NCI-H2227 (cell line): ENCODE data around the gene TCTN1.
A peak's percentile ranks its signal among the peaks of the same experiment; 100 is the strongest.
"Not testable (repeated sequence)": the region's sequence is repeated elsewhere in the genome, so short reads cannot be mapped to it uniquely, and the experiment has no call there.

Source experiments
- DNase-seq: peaks from one replicate; lab custom pipeline; 2025; ENCODE audit not compliant: unreplicated experiment; lab: John Stamatoyannopoulos, UW

TCTN1 gene

DNA sequence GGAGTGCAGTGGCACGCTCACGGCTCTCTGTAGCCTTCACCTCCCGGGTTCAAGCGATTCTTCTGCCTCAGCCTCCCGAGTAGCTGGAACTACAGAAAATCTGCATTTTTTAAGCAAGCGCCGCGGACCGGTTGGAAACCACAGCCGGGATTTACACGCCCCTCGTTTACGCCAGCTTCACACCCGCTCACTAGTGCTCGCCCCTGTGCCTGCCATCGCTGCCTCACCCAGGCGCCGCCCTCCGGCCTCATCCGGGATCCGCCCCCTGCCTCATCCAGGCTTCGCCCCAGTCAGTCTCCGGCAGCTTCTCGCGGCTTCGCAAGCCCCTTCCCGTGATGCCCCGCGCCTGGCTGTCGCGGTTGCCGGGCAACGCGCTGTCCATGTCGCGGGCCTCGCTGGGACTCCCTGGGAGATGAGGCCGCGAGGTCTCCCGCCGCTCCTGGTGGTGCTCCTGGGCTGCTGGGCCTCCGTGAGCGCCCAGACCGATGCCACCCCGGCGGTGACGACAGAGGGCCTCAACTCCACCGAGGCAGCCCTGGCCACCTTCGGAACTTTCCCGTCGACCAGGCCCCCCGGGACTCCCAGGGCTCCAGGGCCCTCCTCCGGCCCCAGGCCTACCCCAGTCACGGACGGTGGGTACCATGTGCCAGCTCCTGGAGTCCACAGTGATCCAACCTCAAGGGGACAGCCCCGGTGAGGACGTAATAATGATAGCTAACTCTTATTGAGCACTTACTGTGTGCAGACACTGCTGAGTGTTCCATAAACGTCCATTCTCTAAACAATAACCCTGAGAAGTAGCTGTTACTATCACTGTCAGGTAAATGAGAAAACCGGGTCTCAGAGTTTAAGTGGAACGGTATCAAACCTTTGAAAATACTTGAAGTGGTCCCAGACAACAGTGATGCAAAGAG is at the start of gene TCTN1:
Gene TCTN1, plus strand, starts transcription at position 359 of the 914 bp plus-strand sequence. Its CDS starts 54 bp downstream, at position 413.
- peak; percentile 98 for DNase-seq

DNA sequence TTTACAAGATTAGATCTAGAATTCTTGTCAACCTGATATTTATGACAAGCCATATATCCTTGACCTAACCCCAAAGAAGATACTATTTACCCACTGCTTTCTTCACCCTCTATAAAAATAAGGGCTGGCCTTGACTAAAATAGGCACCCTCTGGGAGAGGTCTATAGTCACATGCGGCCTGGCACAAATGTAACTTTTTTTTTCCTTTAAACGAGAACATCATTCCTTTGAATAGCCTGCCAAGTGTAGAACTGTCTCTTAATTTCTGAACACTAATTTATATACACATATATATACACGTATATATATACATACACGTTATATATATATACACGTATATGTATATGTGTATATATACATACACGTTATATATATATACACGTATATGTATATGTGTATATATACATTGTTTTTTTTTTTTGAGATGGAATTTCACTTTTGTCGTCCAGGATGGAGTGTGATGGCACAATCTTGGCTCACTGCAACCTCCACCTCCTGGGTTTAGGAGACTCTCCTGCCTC is 49.4 kb upstream of the TCTN1 start:
- no peak for DNase-seq

DNA sequence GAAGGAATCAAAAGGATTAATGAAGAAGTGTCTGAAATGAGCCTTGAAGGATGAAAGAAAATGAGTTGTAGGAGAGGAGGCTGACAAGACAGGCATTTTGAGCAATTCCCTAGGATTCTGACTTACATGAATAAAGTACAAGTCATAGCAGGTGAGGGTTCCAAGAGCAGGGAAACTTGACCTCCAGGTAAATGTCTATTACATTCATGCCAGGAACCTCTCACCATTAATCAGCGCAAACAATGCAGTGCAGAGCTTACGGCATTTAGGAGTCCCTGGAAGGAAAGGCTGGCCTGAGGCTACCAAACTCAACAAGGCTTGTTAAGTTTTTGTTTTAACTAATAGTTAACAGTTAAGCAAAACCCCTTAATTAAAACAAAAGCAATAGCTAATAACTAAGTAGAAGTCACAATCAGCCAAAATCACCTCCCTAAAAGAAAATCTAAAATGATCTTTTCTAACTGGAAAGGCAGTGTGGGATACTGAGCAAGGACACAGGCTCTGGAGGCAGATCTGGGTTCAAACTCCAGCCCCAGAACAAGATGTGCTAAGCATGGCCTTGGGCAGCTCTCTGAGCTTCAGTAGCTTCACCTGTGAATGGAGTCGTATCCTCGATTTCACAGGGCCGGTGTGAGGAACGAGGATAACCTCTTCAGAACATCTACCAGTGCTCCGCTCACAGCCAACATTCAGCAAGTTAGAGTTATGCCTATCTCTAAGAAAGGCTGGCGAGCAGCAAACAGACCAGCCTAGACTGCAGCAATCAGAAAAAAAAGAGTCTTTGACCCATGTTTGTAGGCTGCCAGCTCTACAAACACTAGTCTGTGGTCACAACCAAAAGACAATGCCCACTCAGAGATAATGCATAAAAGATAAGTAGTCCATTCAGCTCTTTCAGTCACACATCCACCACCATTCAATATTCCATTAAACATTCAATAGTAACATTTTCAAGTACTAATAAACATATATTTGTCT is 47.7 kb upstream of the TCTN1 start:
- no peak for DNase-seq

DNA sequence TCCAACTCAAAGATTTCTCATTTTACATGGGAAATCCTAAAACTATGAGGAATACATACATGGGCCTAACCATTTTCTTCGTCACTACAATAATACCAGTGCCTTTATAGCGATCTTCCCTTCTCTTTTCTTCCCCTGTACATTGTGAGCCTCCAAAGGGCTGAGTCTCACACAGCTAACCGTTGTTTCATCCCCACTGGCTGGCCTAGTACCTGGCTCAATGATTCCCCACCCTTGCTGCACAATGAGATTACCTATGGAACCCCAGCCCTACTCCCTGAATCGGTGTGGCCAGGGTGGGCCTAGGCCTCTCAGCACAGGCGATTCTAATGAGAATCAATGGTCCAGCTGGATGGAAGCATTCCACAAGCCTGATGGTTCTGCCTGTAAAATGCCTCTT is 46.9 kb upstream of the TCTN1 start:
- DNase-seq, result no peak

DNA sequence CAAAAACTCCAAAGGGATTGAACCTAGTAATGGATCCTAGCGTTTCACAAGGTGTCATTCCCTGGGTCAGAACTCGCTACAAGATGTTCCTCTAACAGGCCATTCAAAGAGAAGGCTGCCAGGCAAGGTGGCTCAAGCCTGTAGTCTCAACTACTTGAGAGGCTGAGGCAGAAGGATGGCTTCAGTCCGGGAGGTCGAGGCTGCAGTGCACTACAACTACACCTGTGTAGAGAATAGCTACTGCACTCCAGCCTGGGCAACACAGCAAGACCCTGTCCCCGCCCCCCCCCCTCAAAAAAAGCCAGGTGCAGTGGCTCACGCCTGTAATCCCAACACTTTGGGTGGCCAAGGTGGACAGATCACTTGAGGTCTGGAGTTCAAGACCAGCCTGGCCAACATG is 45.2 kb upstream of the TCTN1 start:
- DNase-seq, result no peak

DNA sequence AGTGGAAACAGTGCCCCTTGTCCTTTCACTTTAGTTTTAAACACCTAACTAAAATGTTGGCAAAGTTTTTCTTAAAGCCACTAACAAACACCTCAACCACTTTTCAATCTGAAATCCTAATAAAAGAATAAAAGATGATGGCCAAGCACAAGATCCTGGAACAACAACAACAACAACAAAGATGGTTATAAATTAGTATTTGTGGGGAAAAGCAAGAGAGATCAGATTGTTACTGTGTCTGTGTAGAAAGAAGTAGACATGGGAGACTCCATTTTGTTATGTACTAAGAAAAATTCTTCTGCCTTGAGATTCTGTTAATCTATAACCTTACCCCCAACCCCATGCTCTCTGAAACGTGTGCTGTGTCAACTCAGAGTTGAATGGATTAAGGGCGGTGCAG is 44.1 kb upstream of the TCTN1 start:
- not testable (repeated sequence) for DNase-seq

DNA sequence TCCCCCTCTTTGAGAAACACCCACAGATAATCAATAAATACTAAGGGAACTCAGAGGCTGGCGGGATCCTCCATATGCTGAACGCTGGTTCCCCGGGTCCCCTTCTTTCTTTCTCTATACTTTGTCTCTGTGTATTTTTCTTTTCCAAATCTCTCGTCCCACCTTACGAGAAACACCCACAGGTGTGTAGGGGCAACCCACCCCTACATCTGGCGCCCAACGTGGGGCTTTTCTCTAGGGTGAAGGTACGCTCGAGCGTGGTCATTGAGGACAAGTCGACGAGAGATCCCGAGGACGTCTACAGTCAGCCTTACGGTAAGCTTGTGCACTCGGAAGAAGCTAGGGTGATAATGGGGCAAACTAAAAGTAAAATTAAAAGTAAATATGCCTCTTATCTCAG is 43.1 kb upstream of the TCTN1 start:
- not testable (repeated sequence) for DNase-seq

DNA sequence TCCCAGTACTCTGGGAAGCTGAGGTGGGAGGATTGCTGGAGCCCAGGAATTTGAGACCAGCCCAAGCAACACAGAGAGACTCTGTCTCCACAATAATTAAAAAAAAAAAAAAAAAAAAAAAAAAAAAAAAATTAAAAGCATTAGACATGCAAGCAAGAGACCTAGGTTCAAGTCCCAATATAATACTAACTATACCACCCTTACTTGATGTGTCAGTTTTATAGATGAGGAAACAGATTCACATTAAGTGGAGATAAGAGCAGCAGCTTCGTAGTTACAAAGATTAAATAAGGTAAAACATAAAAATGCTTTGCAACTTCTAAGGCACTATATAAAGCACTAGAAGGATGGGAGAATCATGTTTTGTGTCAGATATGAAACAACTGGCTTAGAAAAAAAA is 39.9 kb upstream of the TCTN1 start:
- DNase-seq, result no peak

DNA sequence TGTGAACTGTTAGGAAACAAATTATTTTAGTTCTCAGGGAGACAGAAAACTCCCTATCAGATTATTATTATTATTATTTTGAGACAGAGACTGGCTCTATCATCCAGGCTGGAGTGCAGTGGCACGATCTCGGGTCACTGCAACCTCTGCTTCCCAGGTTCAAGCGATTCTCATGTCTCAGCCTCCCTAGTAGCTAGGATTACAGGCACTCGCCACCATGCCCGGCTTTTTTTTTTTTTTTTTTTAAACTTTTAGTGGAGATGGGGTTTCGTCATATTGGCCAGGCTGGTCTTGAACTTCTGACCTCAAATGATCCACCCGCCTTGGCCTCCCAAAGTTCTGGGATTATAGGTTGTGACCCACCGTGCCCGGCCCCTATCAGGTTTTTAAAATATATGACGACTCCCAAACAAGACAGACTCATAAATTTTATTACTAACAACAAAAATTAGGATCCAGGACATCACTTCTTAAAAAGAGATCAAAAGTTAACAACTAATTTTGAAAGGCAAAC is 39.2 kb upstream of the TCTN1 start:
- DNase-seq, result not testable (repeated sequence)

DNA sequence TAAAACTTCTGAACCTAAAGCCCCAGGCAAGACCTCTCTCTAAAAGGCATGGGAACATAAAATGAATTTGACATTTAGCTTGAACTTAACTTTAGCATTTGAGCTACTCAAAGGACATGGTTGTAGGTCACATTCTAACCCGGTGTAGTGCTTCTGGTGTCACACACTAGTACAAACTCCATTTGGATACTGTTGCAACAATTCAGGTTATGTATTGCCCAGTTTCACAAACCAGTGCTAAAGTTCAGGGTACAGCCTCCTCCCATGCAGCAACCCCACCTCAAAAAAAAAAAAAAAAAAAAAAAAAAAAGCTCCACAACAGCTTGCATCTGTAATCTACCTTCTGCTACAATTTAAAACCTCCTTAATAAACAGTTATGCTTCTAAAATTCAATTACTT is 38.6 kb upstream of the TCTN1 start:
- no peak for DNase-seq

DNA sequence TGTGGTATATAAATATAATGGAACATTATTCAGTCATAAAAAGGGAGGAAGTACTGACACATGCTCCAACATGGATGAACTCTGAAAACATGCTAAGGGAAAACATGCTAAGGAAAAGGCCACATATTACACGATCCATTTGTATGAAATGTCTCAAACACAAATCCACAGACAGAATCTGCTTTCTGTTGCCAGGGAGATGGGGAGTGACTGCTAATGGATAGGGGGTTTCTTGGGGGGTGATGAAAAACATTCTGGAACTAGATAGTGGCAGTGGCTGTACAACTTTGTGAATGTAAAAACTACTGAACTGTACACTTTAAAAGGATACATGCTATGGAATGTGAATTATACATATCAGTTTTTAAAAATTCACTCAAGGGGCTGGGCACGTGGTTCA is 37.4 kb upstream of the TCTN1 start:
- DNase-seq, result no peak

DNA sequence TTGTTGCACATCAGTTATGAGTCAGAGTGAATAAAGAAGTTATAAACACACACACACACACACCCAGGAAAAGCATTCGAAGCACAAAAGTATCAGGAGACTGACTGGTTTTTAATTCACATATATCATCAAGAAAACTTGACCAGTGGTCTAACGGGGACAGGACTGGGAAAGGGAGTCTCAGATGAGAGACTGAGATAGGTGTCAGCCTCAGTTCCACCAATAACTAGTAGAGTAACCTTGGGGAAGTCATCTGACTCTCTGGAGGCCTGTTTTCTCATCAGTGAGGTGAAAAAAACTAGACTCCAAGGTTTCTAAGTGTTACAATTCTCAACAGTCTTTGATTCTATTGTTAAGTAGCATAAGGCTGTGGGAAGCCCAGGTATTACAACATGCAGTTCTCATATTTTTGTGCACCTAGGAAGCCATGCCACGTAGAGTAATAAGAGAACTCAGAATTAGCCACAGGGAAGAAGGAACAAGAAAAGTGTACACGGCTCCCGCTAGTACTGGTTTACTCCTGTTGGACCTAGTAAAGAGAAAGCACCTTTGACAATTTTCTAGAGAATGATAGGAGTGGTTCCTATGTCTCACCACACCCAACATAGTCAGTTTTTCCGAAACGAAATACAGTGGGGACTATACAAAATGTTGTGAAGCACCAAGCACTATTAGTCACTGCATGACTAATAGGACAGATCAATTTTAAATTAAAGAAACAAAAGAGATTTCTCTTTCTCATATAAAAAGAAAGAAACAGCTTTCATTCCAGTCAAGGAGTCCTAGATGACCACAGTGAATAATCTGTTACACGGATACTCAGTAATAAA is 35.9 kb upstream of the TCTN1 start:
- DNase-seq, result no peak

DNA sequence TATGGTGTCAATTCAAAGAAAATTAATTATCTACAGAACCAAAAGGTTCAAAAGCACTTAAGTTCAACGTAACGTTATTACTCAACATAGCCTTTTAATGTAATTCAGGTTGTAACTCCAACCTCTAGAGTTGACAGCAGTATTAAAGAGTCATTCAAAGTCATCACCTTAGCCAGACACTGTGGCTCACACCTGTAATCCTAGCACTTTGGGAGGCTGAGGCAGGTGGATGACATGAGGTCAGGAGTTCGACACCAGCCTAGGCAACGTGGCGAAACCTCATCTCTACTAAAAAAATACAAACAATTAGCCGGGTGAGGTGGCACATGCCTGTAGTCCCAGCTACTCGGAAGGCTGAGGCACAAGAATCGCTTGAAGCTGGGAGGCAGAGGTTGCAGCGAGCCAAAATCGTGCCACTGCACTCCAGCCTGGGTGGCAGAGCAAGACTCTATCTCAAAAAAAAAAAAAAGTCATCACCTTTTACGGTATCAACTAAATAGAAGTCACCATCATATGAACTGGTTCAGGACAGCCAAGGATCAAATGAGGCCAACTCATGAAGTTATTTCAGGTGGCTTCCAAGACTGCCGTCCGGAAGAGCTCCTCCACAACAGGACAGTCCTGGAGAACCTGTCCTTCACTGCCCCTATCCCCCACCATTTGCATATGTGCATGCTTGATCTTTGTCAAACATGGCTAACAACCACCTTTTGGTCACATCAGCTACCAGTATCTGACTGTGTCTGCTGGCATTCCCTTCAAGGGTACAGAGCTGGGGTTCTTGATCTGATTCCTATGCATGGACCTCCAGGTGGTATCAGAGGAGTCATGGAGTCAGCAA is 35.0 kb upstream of the TCTN1 start:
- DNase-seq, result no peak

DNA sequence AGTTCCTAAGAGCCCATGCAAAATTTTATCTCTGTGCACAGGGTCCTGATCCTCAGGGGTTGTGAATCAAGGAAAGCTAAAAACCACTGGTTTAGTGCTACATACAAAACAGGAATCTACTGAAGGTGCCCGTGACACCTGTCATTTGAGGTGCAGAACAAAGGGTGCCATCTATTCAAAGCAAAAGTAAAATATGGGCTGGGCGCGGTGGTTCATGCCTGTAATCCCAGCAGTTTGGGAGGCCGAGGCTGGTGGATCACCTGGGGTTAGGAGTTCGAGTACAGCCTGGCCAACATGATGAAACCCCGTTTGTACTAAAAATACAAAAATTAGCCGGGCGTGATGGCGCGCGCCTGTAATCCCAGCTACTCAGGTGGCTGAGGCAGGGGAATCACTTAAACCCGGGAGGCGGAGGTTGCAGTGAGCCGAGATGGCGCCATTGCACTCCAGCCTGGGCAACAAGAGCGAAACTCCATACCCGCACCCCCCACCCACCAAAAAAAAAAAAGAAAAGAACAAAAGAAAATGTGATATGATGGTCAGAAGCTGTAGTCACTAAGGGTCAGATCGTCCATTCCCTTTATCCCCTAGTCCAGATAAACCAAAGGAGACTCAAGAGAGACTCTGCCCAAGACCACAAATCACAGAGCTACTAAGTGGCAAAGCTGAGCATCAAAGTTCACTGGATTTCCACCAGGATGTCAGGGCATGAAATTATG is 34.2 kb upstream of the TCTN1 start:
- DNase-seq, result no peak

DNA sequence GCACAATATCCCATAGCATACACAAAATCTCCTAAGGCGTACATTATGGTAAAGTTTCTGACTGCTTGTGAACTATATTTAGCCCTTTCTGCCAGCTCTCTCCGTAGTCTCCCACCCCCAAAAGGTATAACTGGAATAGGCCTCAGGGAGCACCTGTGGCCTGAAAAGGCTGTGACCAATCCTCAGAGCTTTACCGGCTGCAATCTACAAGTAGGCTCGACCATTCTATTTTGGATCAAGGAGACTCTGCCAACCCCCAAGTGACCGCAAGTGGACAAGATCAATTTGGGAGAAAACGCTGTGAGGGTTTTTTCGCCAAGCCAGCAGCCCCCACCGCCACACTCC is 32.0 kb upstream of the TCTN1 start:
- DNase-seq, result no peak

DNA sequence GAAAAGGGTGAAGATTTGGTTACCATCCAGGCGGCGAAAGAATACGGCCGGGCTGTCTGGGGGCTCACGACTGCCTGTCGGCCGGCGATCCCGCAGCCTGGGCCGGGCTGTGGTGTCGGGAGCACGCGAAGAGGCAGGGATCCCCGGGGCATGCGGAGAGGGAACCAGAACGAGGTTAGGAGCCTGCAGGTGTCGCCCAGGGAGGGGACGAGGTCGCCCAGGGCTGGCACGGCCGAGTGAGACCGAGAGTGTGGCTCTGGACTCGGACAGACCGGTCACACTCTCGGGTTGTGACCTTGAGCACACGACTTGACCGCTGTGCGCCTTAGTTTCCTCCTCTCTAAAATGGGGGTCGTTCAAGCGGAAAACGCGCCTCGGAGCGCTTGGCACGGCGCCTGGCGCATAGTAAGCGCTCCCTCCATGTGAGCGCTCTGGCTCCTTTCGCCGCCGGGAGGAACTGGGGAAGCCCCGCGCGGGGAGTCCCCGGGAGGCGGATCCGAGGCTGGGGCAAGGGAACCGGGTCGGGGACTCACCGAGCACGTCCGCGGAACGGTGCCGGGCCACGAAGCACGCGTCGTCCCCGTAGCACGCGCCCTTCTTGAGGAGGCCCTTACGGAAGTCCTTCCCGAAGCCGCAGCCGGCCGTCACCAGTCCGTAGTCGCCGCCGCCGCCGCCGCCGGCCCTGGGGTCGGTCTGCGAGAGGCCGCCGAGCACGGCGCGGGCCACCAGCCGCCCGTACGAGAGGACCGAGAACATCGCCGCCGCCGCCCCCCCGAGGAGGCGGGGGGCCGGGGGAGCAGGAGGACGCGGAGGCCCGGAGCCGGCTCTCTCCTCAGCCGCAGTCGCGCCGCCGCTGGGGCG is 31.4 kb upstream of the TCTN1 start:
- peak; percentile 73 for DNase-seq

DNA sequence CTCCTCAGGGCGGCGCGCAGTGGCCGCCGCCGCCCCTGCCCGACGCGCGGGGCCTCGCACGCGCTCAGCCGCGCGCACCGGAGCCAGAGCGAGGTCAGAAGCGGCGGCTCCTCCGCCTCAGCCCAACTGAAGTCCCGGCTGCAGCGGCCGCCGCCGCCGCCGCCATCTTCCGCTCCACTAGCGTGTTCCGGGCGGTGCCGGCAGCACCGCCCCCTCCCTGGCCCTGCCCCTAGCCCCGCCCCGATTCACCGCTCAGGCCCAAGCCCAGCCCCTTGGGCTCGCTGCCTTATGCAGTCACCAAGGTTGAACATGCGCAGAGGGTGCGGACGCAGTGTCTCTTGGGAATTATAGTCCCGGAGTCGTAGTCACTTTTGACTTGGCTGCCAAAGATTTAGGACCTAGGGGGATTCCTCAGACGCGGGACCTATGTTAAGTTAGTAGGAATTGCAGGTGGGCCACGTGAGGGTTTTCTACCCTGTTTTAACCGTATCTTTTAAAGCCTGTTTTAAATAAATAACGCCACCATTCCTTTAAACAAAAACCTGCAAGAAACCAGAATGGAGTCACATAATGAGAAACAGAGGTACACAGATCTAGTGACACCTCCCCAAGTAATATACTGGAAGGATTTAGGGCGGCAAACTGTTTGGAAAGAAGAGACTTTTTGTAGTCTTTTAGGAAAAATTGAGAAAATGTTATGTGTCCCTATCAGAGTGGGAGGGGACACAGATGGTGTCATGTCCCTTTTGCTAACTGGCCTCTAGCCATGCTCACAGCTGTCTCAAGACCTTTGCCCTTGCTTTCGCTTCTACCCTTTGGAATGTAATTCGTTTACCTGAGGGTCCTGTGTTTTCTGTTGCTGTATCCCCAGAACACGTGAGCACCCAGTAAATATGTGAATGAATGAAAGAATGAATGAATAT is 30.5 kb upstream of the TCTN1 start, which contains the start of gene PPTC7:
Gene PPTC7, minus strand, starts transcription at position 182 of the 923 bp plus-strand sequence. CDS start 287 bp downstream, outside the sequence.
- peak; percentile 97 for DNase-seq
